ENCODE results near the gene WDR46.

GRCh38 chr6:33313709-33314514 lies 24.9 kb upstream of the WDR46 start, which contains the start of gene TAPBP:
- TF ChIP-seq CTCF (IDR thresholded peaks at IDR 0.05 in 8 of 11, conservative IDR thresholded peaks at IDR 0.05 in 3 of 11): no peak
- TF ChIP-seq POLR2AphosphoS5 (IDR thresholded peaks at IDR 0.05): peak; percentile 89 to 92 (median 91)

Measured in spleen (tissue), 7 donors.